NCI-H146 treated with DMSO at 0.1 percent for 48 hours (cell line): ENCODE results near the gene EDDM13.
A peak's percentile ranks its signal among the peaks of the same experiment; 100 is the strongest.
"Not testable (repeated sequence)": the region's sequence is repeated elsewhere in the genome, so short reads cannot be mapped to it uniquely, and the experiment has no call there.

Source experiments
- DNase-seq: peaks from one replicate; lab custom pipeline; 2025; ENCODE audit not compliant: unreplicated experiment; lab: John Stamatoyannopoulos, UW

Gene EDDM13

DNA sequence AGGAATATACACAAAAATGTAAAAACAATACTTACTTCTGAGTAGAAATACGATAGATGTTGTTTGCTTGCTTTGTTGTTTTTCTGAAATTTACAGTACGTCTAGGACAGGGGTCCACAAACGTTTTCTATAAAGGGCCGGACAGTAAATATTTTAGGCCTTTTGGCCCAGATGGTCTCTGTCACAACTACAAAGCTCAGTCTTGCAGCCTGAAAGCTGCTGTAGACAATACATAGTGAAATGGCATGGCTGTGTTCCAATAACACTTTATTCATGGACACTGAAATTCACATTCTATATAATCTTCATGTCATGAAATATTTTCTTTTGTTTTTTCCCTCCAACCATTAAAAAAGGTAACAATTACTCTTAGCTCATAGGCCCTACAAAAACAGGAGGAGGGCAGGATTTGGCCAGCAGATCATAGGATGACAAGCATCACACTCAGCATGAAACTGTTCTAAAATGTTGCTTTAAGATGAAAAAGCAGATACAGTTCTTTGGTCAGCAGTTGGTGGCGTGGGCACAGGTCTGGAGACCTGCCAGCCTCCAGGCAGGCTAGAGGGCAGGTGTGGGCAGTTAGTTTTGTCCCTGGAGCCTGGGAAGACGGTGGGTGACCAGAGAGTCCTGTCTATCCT, at the start of gene EDDM13:
Gene EDDM13 (plus strand): TSS at position 588 of the 638 bp plus-strand sequence. CDS start 87 bp downstream, outside the sequence.
- DNase-seq = no peak

DNA sequence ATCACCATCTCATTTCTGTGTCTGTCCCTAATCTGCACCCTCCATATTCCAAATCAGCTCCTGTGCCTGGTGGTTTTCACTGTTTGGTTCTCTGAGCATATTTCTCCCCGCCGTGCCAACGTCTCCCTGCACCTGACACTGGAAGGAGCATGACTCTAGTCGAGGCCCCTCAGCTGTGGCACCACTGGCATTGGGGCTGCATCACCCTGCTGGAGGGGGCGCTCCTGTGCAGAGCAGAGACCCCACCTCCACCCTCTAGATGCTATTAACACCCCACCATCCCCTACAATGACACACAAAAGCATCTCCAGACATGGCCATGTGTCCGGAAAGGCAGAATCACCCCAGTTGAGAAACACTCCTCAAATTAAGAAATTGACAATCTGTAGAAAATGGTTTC, 49.6 kb upstream of the EDDM13 start:
- no peak for DNase-seq

- no peak for DNase-seq
Measured at GRCh38 chr19:56223481-56223880, 49.1 kb upstream of the EDDM13 start.

- no peak for DNase-seq
Measured at GRCh38 chr19:56245121-56245740, 27.3 kb upstream of the EDDM13 start.

GRCh38 chr19:56245764-56246163, 26.8 kb upstream of the EDDM13 start:
- DNase-seq = not testable (repeated sequence)

DNA sequence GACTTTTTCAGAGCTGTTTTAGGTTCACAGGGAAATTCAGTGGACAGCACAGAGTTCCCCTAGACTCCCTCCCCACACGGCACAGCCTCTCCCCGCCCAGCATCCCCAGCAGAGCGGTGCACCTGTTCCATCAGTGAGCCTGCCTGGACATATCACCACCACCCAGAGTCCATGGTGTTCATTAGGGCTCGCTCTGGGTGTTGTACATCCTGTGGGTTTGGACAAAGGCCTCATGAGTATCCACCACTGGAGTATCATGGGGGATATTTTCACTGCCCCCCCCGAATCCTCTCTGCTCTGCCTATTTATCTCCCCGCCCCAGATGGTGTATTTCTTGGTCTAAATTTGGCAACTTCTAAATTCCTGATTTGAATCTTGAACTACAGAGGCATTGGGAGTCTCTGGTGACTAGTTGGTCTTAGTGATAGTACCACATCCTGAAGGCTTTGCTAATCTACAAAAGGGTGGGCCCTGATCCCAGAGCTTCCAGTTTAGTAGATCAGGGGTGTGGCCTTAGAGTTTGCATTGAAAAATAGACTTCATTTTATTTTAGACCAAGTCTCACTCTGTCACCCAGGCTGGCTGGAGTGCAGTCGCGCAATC, 23.7 kb upstream of the EDDM13 start:
- DNase-seq = not testable (repeated sequence)

- DNase-seq = peak; percentile 81
Measured at GRCh38 chr19:56252699-56253422, 19.7 kb upstream of the EDDM13 start.

- DNase-seq = peak; percentile 70
Measured at GRCh38 chr19:56253737-56254136, 18.8 kb upstream of the EDDM13 start.

DNA sequence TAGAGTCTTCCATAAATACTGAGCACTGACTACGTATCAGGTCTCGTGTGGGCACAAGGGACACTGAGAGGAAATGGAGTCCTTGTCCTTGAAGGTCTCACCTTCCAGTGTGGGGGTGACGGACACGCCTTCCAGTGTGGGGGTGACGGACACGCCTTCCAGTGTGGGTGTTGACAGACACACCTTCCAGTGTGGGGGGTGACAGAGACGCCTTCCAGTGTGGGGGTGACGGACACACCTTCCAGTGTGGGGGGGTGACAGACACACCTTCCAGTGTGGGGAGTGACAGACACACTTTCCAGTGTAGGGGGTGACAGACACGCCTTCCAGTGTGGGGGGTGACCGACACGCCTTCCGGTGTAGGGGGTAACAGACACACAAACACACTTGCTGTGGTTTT, 14.3 kb upstream of the EDDM13 start:
- DNase-seq = no peak

DNA sequence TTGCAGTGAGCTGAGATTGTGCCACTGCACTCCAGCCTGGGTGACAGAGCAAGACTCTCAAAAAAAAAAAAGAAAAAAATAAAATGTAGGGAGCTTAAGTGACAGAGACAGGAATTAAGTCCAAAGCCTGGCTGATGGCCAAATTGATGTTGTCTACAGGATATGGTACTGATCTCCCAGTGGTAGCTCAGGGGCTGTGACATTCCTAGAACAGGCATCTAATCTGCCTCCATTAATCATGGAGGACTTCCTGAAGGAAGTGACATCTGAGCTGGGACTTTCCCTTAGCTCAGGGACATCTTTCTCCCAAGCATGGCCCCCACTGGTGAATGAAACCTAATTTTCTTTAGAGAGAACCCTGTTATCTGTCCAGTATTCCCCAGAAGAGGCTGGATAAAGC, 11.4 kb upstream of the EDDM13 start:
- no peak for DNase-seq

DNA sequence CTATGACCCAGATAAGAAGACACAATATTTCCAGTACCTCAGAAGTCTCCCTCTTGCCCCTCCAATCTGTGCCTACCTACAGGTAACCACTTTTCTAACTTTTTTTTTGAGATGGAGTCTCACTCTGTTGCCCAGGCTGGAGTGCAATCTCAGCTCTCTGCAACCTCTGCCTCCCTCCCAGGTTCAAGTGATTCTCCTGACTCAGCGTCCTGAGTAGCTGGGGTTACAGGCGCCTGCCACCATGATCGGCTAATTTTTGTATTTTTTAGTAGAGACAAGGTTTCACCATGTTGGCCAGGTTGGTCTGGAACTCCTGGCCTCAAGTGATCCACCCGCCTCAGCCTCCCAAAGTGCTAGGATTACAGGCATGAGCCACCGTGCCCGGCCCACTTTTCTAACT, 10.6 kb upstream of the EDDM13 start:
- DNase-seq = not testable (repeated sequence)

- no peak for DNase-seq
Measured at GRCh38 chr19:56263319-56263718, 9.2 kb upstream of the EDDM13 start.

DNA sequence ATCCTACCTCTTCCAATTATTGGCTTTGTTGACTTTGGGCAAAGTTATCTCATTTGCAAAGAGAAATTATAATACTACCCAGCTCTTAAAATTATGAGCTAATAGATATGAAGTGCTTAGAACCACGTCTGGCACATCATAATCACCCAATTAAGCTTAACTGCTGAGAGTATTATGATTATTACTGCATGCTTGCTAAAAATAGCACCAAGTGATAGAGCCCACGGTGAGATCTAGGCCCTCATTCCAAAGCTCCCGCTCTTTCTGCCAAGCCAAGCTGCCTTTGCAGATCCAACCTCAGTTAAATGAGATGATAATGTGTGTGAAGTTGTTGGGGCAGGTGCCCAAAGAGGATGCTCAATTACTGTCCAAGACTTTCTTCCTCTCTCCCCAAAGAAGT, 6.5 kb upstream of the EDDM13 start:
- no peak for DNase-seq

DNA sequence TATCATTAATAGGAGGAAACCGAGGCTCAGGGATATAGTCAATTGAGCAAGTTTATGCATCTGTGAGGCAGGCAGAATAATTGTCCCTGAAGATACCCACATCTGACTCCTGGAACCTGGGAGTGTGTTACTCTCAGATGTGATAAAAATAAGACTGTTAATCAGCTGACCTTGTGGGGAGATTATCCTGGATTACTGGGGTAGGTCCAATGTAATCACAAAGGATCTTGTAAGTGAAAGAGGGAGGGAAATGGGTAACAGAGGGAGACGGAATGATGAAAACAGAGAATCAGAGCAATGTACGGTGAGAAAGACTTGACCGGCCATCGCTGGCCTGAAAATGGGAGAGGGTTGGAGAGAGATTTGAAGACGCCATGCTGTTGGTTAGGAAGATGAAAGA, 3.2 kb upstream of the EDDM13 start:
- DNase-seq = no peak

- no peak for DNase-seq
Measured at GRCh38 chr19:56270676-56271075, 1.9 kb upstream of the EDDM13 start.

DNA sequence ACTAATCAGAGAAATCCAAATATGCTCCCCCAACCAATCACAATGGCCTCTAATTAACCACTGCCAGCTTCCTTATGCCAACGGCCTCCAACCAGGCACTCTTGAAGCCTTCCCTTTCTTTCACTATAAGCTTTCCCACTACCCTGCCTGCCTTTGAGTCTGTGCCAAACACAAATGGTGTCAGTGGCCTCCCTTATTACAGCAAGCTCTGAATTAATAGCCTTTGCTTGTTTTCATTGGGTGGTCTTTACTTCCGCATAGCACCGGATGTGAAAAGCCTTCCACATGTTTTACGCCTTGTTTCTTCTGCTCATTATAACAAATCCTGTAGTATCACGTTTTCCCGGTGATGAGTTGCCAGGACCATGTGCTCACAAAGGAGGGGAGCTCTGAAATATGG, 1.4 kb upstream of the EDDM13 start:
- DNase-seq = no peak

- no peak for DNase-seq
Measured at GRCh38 chr19:56273563-56274117, 1.1 kb downstream of the EDDM13 start.

- DNase-seq = no peak
Measured at GRCh38 chr19:56282809-56283208, 10.3 kb downstream of the EDDM13 start.

- DNase-seq = no peak
Measured at GRCh38 chr19:56284746-56285145, 12.2 kb downstream of the EDDM13 start.

GRCh38 chr19:56290104-56290503, 17.6 kb downstream of the EDDM13 start:
- DNase-seq = no peak

- DNase-seq = no peak
Measured at GRCh38 chr19:56291867-56292266, 19.3 kb downstream of the EDDM13 start.

GRCh38 chr19:56294549-56294948, 22.0 kb downstream of the EDDM13 start:
- peak; percentile 73 for DNase-seq
